GM23248 (cell line): ENCODE results near the gene CAMKMT.

Experiments used
- EZH2 ChIP-seq: fragments of 200-600 bp; sonication (generic); IDR thresholded peaks from 2 replicates; pipeline ENCODE4 v1.6.1; 2018; ENCODE audit warnings: antibody characterized with exemption, mild to moderate bottlenecking; ENCODE audit not compliant: insufficient read depth, poor library complexity, severe bottlenecking
- EZH2phosphoT487 ChIP-seq: fragments of 200-600 bp; sonication (generic); IDR thresholded peaks from 2 replicates; pipeline ENCODE4 v1.6.1; 2018; ENCODE audit warnings: antibody characterized with exemption, moderate library complexity, mild to moderate bottlenecking, low read depth; ENCODE audit not compliant: insufficient read depth

DNA sequence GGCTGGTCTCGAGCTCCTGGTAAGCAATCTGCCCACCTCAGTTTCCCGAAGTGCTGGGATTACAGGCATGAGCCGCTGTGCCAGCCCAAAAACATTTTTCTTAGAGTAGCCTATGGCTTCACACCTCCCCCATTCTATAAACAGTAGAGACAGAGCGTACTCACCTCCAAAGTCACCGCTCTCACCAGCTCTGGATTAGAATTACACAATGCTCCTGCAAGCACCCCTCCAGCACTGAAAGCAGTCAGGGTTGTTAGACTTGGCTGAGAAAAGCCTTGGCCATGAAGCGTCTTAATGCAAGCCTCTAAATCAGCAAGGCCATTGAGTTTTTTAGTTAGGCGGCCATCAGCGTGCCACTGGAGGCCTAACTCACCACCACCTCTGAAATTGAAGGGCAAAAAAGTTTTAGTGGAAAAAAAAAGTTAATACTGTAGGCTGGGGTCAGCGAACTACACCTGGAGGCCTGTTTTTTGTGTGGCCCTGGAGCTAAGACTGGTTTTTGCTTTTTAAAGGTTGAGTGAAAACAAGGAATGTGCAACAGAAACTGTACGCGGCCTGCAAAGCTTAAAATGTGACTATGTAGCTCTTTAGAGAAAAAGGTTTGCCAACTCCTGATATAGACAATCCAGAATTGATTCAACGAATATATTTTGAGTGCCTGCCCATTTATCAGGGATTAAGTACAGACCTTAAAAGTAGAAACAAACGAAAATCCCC lies 35.0 kb upstream of the CAMKMT start:
- TF ChIP-seq EZH2, result no peak
- TF ChIP-seq EZH2phosphoT487, result no peak
